Central memory CD4-positive, alpha-beta T cell (primary cell): Measurements from ENCODE around the gene GDPD3.

ENCODE experiments used
- DNase-seq: peaks from one replicate; pipeline ENCODE4 v3.0.0; 2022

The GDPD3 gene

DNA sequence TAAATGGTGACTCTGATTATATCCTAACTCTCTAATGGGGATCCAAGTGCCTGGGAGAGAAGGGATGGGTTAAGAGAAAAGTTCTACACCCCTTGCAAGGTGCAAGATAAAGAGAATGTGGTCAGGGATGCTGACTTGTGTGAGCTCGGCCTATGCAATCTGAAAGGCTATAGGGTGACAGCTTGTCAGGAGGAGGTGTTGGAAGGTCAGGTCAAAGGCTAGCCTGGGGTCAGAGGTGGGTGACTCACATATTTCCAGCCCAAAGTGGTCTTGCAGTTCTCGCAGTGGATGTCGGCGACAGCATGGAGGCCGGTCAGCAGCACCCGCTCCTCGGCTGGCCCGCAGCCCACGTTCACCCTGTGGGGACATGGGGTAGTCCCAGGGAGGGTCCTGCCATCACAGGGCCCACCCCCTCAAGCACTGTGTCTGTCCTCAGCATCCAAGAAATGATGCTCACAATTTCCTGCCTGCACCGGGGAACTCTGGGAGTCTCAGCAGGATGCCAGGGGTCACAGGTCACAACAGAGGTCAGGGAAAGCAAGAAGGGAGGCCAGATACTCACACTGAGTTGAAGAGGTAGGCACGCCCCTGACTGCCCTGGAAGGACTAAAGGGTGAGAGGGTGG lies 18.7 kb downstream of the GDPD3 start:
- DNase-seq: no peak

DNA sequence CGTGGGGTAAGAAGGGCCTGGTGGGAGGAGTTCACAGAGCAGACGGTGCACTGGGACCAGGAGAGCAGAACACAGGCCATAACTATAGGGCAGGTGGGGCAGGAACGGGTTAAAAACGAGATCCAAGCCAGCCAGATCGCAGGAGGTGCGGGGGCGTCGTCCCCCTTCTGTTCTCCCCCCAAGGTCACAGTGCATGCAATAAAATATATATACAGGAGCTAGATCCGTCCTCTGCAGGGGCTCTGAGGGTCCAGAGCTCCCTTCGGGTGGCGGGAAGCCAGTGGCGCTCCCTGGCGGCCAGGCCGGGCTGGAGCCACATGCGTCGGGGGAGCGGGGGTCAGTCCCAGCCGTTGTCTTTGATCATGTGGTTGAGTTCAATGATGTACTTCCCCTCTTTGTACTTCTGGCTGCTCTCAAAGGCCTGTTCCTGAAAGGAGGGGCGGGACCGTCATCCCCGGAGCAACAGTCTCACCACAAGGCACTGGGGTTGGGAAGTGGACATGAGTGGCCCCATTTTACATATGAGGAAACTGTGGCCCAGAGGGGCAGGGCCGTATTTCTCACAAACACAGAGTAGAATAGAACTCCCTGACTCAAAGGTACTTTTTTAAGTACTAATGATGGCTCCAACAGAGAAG lies 20.8 kb downstream of the GDPD3 start:
- peak; percentile 70 for DNase-seq

DNA sequence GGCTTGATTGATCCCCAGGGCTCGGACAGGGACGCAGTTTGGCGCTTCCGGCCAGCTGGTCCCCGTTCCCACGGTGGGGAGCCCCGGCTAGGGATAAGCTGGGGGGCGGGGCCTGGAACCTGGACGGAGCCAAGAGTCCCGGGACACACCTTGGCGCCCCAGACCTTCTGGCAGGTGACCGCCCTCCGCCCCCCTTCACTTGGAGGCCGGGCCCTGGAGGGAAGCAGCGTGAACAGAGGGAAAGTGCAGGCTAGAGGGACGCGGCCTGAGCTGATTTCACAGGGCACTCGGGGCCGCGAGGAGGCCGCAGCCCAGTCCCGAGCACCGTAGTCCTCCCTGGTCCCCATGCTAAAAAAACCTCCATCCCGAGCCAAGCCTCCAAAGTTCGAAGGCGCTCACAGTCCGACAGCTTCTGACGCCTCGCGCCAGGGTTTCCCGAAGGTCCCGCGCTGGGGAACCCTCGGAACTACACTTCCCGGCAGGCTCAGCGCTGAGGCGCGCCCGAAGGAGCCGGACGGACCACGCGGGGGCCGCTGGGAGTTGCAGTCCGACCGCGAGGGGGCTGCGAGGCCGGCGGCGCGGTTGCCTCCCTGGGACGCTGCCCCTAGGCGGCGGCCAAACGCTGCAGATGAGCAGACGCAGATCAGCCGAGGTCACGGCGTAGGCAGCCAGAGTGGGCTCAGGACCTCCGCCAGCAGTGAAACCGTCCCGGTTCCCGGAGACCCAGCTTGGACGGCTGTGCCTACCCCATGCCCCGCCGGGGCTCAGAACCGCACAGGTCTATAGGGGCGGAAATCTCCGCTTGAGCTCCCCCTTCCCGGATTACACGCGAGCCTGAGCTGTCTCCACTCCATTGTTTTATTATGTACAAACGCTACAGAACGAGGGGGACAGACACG lies 21.6 kb downstream of the GDPD3 start, which contains the start of gene TBX6:
Gene TBX6 (minus strand): TSS at position 451 of the 899 bp plus-strand sequence. CDS start 731 bp downstream, outside the sequence.
- peak; percentile 90 for DNase-seq

DNA sequence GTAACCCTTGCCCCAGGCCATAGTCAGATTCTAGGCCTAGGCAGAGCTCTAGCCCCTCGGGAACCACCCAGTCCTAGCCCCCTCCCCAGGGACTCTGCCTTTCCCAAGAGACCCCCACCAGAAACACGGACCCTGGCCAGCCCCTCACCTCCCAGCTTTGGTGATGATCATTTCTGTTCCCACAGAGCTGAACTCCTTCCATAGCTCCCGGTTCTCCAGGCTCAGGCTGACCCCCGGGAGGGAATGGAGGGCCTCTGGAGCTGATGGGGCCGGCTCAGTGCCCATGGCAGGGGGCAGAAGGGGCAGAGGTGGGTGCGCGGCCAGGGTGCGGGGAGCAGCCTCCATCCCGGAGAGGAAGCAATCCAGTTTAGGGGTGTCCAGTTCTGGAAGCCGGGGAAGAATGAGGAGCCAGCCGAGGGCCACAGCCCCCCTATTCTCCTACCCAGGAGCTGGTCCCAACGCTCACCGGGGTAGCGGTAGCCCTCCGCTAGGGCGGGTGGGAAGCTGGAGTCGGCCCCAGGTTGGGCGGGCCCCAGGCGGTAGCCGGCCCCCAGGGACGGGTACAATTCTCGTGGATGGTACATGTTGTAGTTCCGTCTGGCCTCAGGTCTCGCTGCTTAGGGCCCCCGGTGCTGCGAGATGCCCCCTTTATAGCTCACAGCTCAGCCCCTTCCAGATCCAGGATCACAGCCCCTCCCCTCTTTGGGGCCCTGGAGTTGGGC lies 22.6 kb downstream of the GDPD3 start:
- no peak for DNase-seq

DNA sequence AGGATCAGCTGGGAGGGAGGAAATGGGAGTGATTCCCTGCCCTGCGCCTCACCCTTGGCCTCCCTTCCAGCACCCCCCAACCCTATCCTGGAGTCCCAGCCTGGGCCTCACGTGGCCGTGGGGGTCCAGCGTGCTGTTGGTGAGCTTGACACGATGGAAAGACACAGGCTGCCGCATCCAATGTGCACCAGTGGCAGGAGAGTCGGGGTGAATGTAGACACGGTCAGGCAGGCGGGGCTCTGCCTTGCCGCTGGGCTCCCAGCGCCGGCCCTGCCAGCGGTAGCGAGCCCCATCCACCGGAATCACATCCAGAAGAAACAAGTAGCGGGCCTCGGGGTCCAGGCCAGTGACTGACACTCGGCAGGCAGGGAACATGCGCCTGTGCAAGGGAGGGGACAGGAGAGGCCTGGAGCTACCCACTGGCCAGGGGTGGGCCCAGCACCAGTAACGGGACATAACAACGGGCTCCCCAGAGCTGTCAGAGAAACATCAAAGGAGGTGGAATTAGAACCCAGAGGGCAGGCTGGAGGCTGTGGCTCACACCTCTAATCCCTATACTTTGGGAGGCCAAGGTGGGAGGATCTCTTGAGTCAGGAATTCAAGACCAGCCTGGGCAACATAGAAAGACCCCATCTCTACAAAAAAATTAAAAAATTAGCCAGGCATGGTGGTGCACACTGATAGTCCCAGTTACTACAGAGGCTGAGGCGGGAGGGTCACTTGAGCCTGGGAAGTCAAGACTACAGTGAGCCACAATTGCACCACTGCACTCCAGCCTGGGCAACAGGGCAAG lies 24.3 kb downstream of the GDPD3 start:
- no peak for DNase-seq

DNA sequence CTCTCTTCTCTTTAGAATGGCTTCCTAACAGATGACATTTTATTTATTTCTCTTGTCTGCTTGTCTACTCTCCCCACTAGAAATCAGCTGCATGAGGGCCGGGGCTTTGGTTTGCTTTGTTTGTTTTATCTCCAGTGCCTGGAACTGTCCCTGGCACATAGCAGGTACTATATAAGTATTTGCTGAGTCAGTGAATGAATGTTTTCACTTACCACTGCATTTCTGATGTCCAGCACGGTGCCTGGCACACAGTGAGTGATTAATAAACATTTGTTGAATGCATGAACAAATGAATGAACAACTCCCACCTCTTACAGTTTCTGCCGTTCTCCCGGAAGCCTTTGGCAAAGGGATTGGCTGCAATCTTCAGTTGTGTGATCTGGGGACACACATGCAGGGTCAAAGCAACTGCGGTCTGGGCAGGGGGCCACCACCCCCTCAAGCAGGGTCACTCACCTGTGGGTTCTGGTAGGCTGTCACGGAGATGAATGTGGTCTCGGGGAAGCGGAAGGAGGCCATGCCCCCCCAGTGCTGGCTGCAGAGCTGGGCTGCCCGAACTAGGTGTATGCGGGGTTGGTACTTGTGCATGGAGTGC lies 25.0 kb downstream of the GDPD3 start:
- DNase-seq: no peak

DNA sequence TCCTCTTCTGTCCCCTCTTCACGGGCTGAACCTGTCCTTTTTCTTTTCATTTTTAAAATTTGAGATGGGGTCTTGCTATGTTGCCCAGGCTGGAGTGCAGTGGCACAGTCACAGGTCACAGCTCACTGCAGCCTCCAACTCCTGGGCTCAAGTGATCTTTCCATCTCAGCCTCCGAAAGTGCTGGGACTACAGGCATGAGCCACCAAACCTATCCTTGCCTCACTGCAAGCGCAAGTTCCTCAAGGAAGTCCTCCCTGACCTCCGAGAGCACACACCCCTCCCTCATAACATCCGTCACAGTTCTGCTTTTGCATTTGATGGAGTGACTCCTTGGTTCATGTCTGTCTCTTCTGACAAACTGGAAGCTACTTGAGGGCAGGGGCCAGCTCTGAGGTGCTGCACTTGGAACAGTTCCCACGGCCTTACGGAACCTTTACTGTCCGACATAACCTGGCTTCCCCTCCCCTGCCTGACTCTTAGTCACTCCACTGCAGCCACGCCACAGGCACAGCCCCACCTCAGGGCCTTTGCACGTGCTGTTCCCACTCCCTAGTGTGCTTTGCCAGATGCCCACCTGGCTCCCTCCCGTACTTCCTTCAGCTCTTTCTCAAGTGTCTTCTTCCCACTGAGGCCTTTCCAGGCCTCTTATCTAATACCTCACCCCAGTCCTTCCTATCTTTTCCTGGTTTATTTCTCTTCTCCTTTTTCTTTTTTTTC lies 26.0 kb downstream of the GDPD3 start:
- no peak for DNase-seq

DNA sequence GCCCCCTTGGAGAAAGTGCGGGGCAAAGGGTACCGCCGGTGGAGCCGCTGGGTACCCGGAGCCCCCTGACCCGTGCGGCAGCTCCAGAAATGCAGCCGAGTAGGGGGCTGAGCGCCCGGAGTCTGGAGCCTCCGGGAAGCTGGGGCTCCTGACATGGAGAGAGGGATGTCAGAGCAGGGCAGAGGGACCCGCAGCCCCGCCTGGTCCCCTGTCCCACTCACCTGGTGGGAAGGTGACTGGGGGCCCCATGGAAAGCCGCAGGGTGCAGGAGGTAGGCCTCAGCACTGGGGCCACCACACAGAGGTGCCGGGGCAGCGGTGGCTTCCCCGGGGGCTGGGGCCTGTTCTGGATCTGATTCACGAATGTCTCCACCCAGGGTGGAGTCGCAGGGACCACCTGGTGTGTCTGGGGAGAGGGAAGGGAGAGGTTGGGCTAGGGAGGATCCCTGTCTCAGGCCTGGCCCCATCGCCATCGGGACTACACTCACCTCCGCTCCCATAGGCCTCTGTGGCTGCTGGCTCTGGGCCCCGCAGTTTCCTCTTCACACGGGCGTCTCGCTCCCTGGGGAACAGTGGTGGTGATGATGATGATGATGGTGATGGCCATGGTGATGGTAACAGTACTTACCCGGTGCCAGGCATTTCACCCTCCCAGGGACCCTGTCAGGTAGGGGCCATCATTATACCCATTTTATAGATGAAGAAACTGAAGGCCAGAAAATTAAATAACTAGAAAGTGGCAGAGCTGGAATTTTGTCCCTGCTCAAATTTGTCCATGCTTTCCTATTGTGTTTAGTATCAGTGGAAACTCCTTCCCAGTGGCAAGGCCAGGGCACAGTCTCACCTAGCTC lies 26.8 kb downstream of the GDPD3 start:
- no peak for DNase-seq

DNA sequence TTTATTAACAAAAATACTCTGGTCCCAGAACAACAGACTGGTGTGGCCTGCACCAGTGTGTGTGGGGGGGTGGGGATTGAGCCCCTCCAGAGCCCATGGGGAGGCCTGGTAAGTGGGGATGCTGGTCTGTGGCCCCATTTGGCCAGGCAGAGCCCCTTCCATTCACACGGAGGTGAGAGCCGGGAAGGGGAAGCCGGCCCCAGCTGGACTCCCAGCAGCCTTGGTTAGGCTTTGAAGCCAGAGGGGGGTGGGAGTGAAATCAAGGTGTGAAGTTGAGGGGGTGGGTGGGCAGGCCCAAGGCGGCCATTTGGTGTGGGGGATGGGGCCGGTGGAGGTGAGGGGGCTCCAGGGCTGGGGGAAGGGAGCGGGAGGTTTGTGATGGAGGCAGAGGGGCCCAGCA lies 27.5 kb downstream of the GDPD3 start:
- no peak for DNase-seq

DNA sequence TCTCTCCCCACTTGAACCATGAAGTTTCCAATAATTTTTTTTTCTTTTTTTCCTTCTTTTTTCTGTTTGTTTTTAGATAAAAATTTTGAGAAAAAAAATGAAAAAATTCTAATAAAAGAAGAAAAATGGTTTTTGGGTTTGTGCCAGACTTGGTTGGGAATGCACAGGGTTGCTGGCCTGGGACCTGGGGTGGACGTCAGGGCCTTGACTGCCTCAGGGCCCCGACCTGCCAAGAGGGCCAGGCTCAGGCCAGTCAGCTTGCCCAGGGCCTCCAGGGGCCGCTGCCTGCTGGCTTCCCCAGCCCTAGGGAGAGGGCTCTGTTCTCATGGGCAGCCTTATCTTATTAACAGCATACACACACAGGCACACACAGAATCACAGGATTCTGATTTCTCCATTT lies 28.1 kb downstream of the GDPD3 start:
- DNase-seq: no peak

DNA sequence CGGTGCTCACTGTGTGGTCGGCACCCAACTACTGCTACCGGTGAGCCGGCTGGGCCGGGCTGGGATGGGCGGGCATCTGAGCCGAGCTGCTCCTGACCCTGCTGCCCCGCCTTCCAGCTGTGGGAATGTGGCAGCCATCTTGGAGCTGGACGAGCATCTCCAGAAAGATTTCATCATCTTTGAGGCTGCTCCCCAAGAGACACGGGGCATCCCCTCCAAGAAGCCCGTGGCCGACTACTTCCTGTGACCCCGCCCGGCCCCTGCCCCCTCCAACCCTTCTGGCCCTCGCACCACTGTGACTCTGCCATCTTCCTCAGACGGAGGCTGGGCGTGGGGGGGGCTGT lies 28.5 kb downstream of the GDPD3 start:
- DNase-seq: no peak

DNA sequence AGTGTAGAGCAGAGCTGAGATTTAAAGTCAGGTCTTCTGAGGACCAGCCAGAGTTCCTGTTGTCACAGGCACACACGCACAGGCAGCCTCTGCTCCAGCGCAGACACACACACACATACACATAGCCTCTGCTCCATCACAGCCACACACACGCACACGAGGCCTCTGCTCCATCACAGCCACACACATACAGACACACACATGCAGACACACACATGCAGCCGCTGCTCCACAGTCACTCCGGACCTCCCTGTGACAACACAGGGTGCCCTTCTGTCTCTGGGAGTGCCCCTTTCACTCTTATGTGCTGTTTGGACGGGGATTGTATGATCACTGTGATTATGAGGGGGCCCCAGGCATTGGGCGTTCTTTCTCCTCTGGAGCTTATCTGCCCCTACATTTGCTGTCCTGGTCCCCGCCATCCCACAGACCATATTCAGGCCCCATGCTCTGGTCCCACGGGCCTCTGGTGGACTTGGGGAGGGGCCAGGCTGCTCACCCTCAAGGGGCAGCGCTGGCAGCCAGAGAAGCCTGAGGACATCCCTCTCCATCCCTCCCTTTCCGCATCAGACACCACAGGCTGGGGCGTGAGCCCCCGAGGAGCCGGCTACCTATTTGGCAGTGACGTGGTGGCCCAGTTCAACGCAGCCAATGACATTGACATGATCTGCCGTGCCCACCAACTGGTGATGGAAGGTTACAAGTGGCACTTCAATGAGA lies 29.1 kb downstream of the GDPD3 start:
- DNase-seq: no peak

DNA sequence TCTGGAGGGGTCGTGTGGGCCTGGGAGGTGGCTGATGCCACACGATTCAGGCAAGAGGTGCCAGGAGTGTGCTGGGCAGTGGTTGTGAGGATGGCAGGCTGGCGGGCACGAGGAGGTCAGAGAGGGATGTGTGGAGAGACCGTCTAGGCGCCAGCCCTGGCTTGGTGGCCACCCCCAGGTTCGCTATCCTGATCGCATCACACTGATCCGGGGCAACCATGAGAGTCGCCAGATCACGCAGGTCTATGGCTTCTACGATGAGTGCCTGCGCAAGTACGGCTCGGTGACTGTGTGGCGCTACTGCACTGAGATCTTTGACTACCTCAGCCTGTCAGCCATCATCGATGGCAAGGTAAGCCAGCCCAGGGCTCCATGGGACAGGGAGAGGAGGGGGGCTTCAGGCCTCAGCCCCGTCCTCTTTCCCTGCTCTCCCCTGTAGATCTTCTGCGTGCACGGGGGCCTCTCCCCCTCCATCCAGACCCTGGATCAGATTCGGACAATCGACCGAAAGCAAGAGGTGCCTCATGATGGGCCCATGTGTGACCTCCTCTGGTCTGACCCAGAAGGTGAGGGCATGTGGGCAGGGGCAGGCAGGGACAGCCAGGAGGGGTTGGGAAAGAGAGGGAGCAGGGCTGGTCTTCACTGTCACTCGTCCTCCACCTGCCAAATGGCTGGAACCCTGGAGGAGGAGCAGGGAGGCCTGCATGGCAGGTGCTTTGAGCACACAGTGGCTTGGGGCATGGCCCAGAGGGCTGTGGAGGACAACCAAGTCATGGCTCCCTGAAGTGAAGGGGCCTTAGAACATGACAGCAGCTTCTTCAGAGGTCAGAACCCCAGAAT lies 29.9 kb downstream of the GDPD3 start:
- no peak for DNase-seq

DNA sequence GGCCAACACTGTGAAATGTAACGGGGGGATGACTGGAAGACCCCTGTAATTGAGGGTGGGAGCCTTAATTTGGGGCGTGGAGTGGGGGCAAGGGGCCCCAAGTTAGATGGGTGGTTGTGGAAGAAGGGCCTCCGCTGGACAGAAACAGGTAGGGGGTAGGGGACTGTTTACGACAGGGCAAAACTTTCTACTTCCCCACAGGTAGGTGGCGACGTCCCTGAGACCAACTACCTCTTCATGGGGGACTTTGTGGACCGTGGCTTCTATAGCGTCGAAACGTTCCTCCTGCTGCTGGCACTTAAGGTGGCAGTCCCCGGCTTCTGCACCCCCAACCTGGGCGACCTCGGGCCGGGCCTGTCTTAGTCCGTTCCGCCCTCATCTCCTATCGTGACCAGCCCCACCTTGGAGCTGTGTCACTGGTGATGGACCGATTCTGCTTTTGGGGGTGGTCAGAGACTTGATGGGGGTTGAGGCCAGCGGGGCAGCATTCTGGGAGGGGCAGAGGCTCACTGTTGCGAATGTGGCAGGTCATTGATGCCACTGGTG lies 30.7 kb downstream of the GDPD3 start:
- no peak for DNase-seq

DNA sequence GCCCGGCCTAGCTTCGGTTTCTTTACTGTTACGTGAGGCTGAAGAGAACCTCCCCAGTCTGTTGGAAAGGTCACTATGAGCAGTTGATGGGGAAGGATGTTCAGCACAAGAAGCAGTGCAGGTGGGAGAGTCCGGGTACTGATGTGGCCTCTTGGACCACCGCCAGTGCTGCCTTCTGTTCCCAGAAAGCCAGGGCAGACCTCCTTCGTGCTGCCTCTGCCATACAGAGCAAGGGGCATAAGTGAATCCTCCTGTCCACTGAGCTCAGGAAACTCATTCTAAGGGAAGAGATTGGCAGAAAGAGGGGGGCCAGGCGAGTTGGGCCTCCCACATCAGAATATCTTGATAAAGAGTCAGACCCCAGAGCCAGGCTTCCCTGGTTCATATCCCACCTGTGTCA lies 33.9 kb downstream of the GDPD3 start:
- no peak for DNase-seq

DNA sequence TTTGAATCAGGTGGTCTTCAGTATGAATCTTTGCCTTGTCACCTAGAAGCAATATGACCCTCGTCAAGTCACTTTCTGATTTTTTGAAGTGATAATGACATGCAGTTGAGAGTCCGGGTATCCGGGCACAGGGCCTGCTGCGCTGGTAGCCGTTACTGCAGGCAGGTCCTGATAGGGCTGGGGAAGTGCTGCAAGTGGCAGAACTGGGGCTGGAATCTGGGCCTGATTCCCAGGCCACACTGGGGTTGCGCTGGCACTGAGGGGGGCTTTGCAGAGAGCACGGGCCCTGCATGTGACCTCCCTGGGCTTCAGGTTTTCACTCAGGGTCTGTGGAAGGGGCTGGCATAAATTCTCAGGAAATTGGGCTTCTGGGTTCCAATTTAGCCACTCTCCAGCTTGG lies 34.6 kb downstream of the GDPD3 start:
- no peak for DNase-seq

DNA sequence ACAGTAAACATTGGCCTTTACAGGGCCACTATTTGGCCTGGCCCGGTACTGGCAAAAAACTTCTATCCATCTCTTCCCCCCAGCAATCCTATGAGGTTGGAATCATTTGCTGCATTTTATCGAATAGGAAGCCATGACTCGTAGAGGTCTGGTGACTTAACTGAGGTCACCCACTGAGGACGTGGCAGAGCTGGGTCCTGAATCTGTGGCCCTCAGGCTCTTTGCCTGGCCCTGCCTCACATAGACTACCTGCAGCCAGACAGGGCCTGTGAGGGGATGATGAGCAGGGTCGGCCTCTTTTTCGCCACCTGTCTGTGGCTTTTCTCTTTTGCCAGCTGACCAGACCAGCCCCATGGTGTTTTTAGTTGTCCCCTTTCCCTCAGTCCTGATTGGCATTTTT lies 35.7 kb downstream of the GDPD3 start:
- no peak for DNase-seq

DNA sequence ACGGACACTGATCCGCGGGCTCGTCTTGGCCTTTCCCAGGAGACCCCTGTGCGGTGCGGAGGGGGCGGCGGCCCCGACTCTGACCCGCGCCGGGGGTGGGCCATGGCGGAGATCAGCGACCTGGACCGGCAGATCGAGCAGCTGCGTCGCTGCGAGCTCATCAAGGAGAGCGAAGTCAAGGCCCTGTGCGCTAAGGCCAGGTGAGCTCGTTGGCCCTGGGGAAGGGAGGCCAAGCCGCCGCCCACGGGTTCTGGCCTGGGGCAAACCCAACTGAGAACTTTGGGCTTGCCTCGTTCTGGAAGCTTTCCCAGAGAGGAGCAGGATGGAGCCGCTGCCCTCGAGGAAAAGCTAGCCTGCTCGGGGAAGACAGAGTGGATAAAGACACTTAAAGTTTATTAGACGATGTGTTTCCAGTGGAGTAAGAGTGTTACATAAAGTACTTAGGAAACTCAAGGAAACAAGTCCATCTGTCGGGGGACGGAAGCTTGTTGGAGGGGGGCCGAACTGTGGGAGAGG lies 37.0 kb downstream of the GDPD3 start:
- DNase-seq: no peak
